H1 (cell line): ENCODE data around the gene EPHB6. TPM values are rescaled to one million over a fixed set of nuclear protein-coding genes. Genes with fewer than 3 reads are reported as not detected.
A peak's percentile ranks its signal among the peaks of the same experiment; 100 is the strongest.

Experiments
- CTCF ChIA-PET: fragments of 300-600 bp; sonication (Branson Sonifier 250); formaldehyde crosslinking; loops from one replicate; lab custom pipeline; 2021; ENCODE audit not compliant: partially characterized antibody; lab: Charles Lee
- POLR2A ChIA-PET: fragments of 300-600 bp; sonication (Branson Sonifier 250); formaldehyde crosslinking; loops from one replicate; lab custom pipeline; 2021; ENCODE audit warnings: inconsistent platforms; ENCODE audit not compliant: partially characterized antibody; lab: Charles Lee
- DNase-seq, 2 experiments: peaks; one replicate each; pipeline versions ENCODE4 v3.0.0 to v3.0.0-alpha.2; 2010 to 2022; ENCODE audit warnings: low spot score in 2 of 2, low read depth in 1 of 2, mixed read lengths in 1 of 2
- FAIRE-seq: peaks from 2 replicates; lab custom pipeline; 2011; peaks lifted over from hg19 to GRCh38; lab: Jason Lieb, UNC
- H2AFZ ChIP-seq: 2 replicates; pipeline ENCODE4 v1.8.1; 2012; ENCODE audit warnings: low read length, inconsistent platforms
- H2AK5ac ChIP-seq: 2 replicates; pipeline ENCODE4 v1.6.1; 2013; ENCODE audit warnings: low read depth, low read length
- H2BK120ac ChIP-seq: replicated peaks from 2 replicates; pipeline ENCODE3; 2013; ENCODE audit warnings: low read depth, low read length, inconsistent platforms
- H2BK12ac ChIP-seq: 2 replicates; pipeline ENCODE4 v1.6.1; 2013; ENCODE audit warnings: low read depth, low read length
- H2BK15ac ChIP-seq: 2 replicates; pipeline ENCODE4 v1.6.1; 2013; ENCODE audit warnings: low read length
- H2BK20ac ChIP-seq: 2 replicates; pipeline ENCODE4 v1.6.1; 2013; ENCODE audit warnings: low read length
- H2BK5ac ChIP-seq: 2 replicates; pipeline ENCODE4 v1.6.1; 2013; ENCODE audit warnings: low read depth, low read length
- H3K14ac ChIP-seq: 2 replicates; pipeline ENCODE4 v1.6.1; 2013; ENCODE audit warnings: inconsistent platforms; ENCODE audit not compliant: insufficient read length
- H3K18ac ChIP-seq: 2 replicates; pipeline ENCODE4 v1.6.1; 2013; ENCODE audit warnings: low read length; ENCODE audit errors: extremely low read depth
- H3K23ac ChIP-seq: 2 replicates; pipeline ENCODE4 v1.6.1; 2013; ENCODE audit warnings: inconsistent platforms; ENCODE audit not compliant: insufficient read length
- H3K23me2 ChIP-seq: 2 replicates; pipeline ENCODE4 v1.6.1; 2013; ENCODE audit warnings: low read depth, low read length
- H3K27ac ChIP-seq: 2 replicates; pipeline ENCODE4 v1.6.1; 2011; ENCODE audit warnings: low read depth, low read length, inconsistent platforms
- H3K27me3 ChIP-seq, 4 experiments: replicated peaks in 1 of 4; 1 replicate in 1 of 4; 2 replicates in 3 of 4; pipeline versions ENCODE4 v1.6.1 to v1.8.1; 2011 to 2013; ENCODE audit warnings: low read length in 3 of 4, mild to moderate bottlenecking in 3 of 4, inconsistent platforms in 2 of 4, mixed read lengths in 2 of 4, moderate library complexity in 1 of 4; ENCODE audit not compliant: control insufficient read depth in 3 of 4, insufficient read depth in 3 of 4; ENCODE audit errors: extremely low read depth in 1 of 4
- H3K36me3 ChIP-seq, 4 experiments: 2 replicates each; pipeline versions ENCODE4 v1.6.1 to v1.8.1; 2011 to 2013; ENCODE audit warnings: mild to moderate bottlenecking in 4 of 4, low read length in 3 of 4, moderate library complexity in 2 of 4, control low read depth in 1 of 4, inconsistent platforms in 1 of 4; ENCODE audit not compliant: insufficient read depth in 4 of 4, control insufficient read depth in 2 of 4
- H3K4ac ChIP-seq: replicated peaks from 2 replicates; pipeline ENCODE3; 2013; ENCODE audit warnings: low read length, low read depth, mixed read lengths, inconsistent platforms; ENCODE audit not compliant: insufficient read length
- H3K4me1 ChIP-seq, 4 experiments: replicated peaks in 1 of 4; 1 replicate in 1 of 4; 2 replicates in 3 of 4; pipeline versions ENCODE4 v1.6.1 to v1.8.1; 2011 to 2013; ENCODE audit warnings: low read length in 3 of 4, inconsistent platforms in 2 of 4, mixed read lengths in 1 of 4; ENCODE audit not compliant: insufficient read depth in 4 of 4, control insufficient read depth in 3 of 4
- H3K4me2 ChIP-seq, 2 experiments: 2 replicates each; pipeline versions ENCODE4 v1.6.1 to v1.8.1; 2011 to 2013; ENCODE audit warnings: low read depth in 2 of 2, low read length in 2 of 2, control low read depth in 1 of 2, inconsistent platforms in 1 of 2, mild to moderate bottlenecking in 1 of 2; ENCODE audit not compliant: insufficient read depth in 1 of 2
- H3K4me3 ChIP-seq, 4 experiments: fragments of 200-600, 300-600 bp in 1 of 4; sonication (generic), shearing (Covaris generic), sonication (Bioruptor Twin) in 1 of 4; 2 replicates each; pipeline versions ENCODE4 v1.5.1 to v1.8.1; 2011 to 2016; ENCODE audit warnings: low read length in 4 of 4, low read depth in 3 of 4, control low read depth in 2 of 4, inconsistent platforms in 2 of 4, mild to moderate bottlenecking in 2 of 4, mixed read lengths in 1 of 4, moderate library complexity in 1 of 4; ENCODE audit not compliant: insufficient read depth in 2 of 4; ENCODE audit errors: extremely low read depth in 1 of 4
- H3K56ac ChIP-seq: replicated peaks from 2 replicates; pipeline ENCODE3; 2013; ENCODE audit warnings: low read depth, mild to moderate bottlenecking, mixed read lengths, low read length, inconsistent platforms; ENCODE audit not compliant: insufficient read length
- H3K79me1 ChIP-seq: 2 replicates; pipeline ENCODE4 v1.6.1; 2013; ENCODE audit warnings: low read depth, low read length, control low read depth
- H3K79me2 ChIP-seq, 2 experiments: 2 replicates each; pipeline versions ENCODE4 v1.6.1 to v1.8.1; 2012 to 2013; ENCODE audit warnings: low read length in 2 of 2, mild to moderate bottlenecking in 2 of 2, inconsistent platforms in 1 of 2; ENCODE audit not compliant: insufficient read depth in 2 of 2, control insufficient read depth in 1 of 2
- H3K9ac ChIP-seq, 4 experiments: replicated peaks in 1 of 4; 1 replicate in 1 of 4; 2 replicates in 3 of 4; pipeline versions ENCODE4 v1.6.1 to v1.8.1; 2011 to 2013; ENCODE audit warnings: low read depth in 3 of 4, low read length in 3 of 4, control low read depth in 2 of 4, mild to moderate bottlenecking in 2 of 4, moderate library complexity in 2 of 4, inconsistent platforms in 1 of 4; ENCODE audit errors: extremely low read depth in 1 of 4
- H3K9me3 ChIP-seq, 2 experiments: 2 replicates each; pipeline versions ENCODE4 v1.6.1 to v1.8.1; 2012 to 2013; ENCODE audit warnings: mild to moderate bottlenecking in 2 of 2, moderate library complexity in 2 of 2, control low read depth in 1 of 2, inconsistent platforms in 1 of 2, low read depth in 1 of 2, low read length in 1 of 2, mixed read lengths in 1 of 2; ENCODE audit not compliant: insufficient read depth in 2 of 2
- H4K20me1 ChIP-seq, 2 experiments: replicated peaks in 1 of 2; 2 replicates each; pipeline versions ENCODE3 to v1.8.1; 2011 to 2013; ENCODE audit warnings: inconsistent platforms in 2 of 2, low read length in 2 of 2, mild to moderate bottlenecking in 1 of 2; ENCODE audit not compliant: insufficient read depth in 2 of 2, control insufficient read depth in 1 of 2
- H4K5ac ChIP-seq: 2 replicates; pipeline ENCODE4 v1.6.1; 2013; ENCODE audit warnings: low read length, low read depth, mixed read lengths, inconsistent platforms; ENCODE audit not compliant: insufficient read length
- H4K8ac ChIP-seq: 2 replicates; pipeline ENCODE4 v1.8.0; 2013; ENCODE audit warnings: mild to moderate bottlenecking, moderate library complexity, low read length, inconsistent platforms; ENCODE audit not compliant: insufficient read depth; ENCODE audit errors: extremely low read depth
- H4K91ac ChIP-seq: replicated peaks from 2 replicates; pipeline ENCODE3; 2013; ENCODE audit warnings: low read length, mixed read lengths, inconsistent platforms; ENCODE audit not compliant: insufficient read length
- EP300 ChIP-seq, 2 experiments: IDR thresholded peaks; 1 replicate in 1 of 2; 2 replicates in 1 of 2; pipeline ENCODE4 v1.6.1; 2011 to 2012; ENCODE audit warnings: low read depth in 2 of 2, low read length in 2 of 2, mild to moderate bottlenecking in 2 of 2, borderline replicate concordance in 1 of 2, inconsistent platforms in 1 of 2, moderate library complexity in 1 of 2
- GABPA ChIP-seq: IDR thresholded peaks from 2 replicates; pipeline ENCODE4 v1.6.1; 2011; ENCODE audit warnings: mild to moderate bottlenecking, low read length, moderate library complexity, borderline replicate concordance; ENCODE audit not compliant: insufficient read depth
- KDM1A ChIP-seq: fragments of 200-600, 300-600 bp; sonication (generic); IDR thresholded peaks from 2 replicates; pipeline ENCODE4 v1.7.1; 2016; ENCODE audit warnings: mild to moderate bottlenecking, low read length, borderline replicate concordance
- WGBS, 2 experiments: shearing (Covaris generic) in 1 of 2; methylation state at CpG; one replicate each; pipeline versions ENCODE4 v1.1.6 to v1.1.7; 2013 to 2015; ENCODE audit warnings: low lambda C conversion rate in 2 of 2, mixed read lengths in 2 of 2, inconsistent platforms in 1 of 2, low coverage in 1 of 2, missing lambda C conversion rate in 1 of 2; ENCODE audit not compliant: insufficient replicate concordance in 2 of 2, insufficient coverage in 1 of 2, insufficient read length in 1 of 2; ENCODE audit errors: extremely low coverage in 1 of 2, missing lambda C conversion rate in 1 of 2; 5-methylcytosine and 5-hydroxymethylcytosine counted together
- polyA plus RNA-seq, 7 experiments: library from polyadenylated mRNA; depleted of rRNA in 3 of 7; stranded (reverse) in 5 of 7; unstranded in 2 of 7; fragments of >200 nt in 5 of 7; fragments of 200-250 nt in 2 of 7; gene quantifications; 1 replicate in 5 of 7; 2 replicates in 1 of 7; 4 replicates in 1 of 7; pipeline versions ENCODE4 v1.2.1 to v1.2.3, GENCODE V29; 2011 to 2013; ENCODE audit warnings: missing spikeins in 2 of 7, mixed read lengths in 2 of 7
- total RNA-seq: library from RNA; stranded (reverse); fragmentation: NEBNext Ultra II Directional; extraction: Animal tissue kit (Norgen Biotek cat#: 25700); gene quantifications from 2 replicates; pipeline ENCODE4 v1.2.1, GENCODE V29; 2021

The EPHB6 gene
- total and polyA plus RNA-seq, 2 of the 8 experiments (the other 6 are each of a cell fraction or from before 2014, with no cell fraction given) = 19.7 TPM

DNA sequence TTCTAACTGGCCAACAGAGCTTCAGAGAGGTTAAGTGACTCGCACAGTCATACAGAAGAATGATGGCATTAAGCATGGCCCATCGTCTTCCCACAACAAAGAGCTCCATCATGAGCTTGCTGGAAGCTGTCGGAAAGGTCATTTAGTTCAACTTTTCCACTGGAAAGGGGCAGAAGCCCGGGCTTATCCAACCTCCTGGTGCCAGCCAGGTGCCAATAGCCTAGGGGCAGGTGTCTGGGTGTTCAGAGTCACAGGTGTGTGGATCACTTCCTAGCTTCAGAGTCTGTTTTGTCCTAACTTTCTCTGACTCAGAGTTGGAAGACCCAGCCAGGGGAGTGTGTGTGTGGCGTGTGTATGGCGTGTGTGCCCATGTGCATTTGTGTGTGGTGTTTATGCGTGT lies 32.0 kb downstream of the EPHB6 start:
- H3K14ac ChIP-seq = no peak overlapping the region
- peaks cover 10% of the 10 kb centered on the region; the same call in 1 of the 2 replicates for H3K23me2 ChIP-seq
- H2BK12ac ChIP-seq = no peak overlapping the region
- FAIRE-seq (no peak), DNase-seq (no peak)
- POLR2A ChIA-PET = interaction anchor here (1.2 kb wide), 1 partner anchor 15 kb away, joined by 4 read pairs; no protein-coding TSS in a partner anchor
- H3K79me2 ChIP-seq = no peaks in the 10 kb centered on the region
- 82% methylated on average over 7 of the region's 7 CpGs; no CpG with 5 or more reads in 1 of the 2 experiments for WGBS, 2 experiments
- H4K20me1 ChIP-seq = peaks cover 0 to 5% of the 10 kb centered on the region in 2 experiments
- H3K79me1 ChIP-seq = no peaks in the 10 kb centered on the region
- H3K23ac ChIP-seq = no peak overlapping the region
- no peaks in the 10 kb centered on the region for H3K36me3 ChIP-seq
- no peak overlapping the region for H2BK120ac ChIP-seq
- H2BK5ac ChIP-seq = no peak overlapping the region
- no peak overlapping the region for H3K4me3 ChIP-seq
- H2BK15ac ChIP-seq = 0 out of 2 replicates have a peak overlapping the region, but pooled peaks have one; percentile 22
- H3K27ac ChIP-seq = no peak overlapping the region
- no peak overlapping the region for H3K56ac ChIP-seq
- no peak overlapping the region for H3K4me2 ChIP-seq
- no peak overlapping the region for H2AFZ ChIP-seq
- no peak overlapping the region for H4K8ac ChIP-seq
- peaks cover 0 to 10% (median 2%) of the 10 kb centered on the region in 4 experiments; a peak in 2 of 7 replicates for H3K4me1 ChIP-seq
- no peak overlapping the region for H3K4ac ChIP-seq
- H2BK20ac ChIP-seq = 0 out of 2 replicates have a peak overlapping the region, but pooled peaks have one; percentile 25
- CTCF ChIA-PET = interaction anchor here (0.6 to 2.5 kb wide), 13 partner anchors 10 to 328 kb away, joined by 3 to 18 read pairs (median 4); no protein-coding TSS in a partner anchor
- no peak overlapping the region for H3K18ac ChIP-seq
- H3K9ac ChIP-seq = no peak overlapping the region
- no peak for TF ChIP-seq KDM1A
- TF ChIP-seq GABPA = no peak
- no peak for TF ChIP-seq EP300 (IDR thresholded peaks at IDR 0.05; ENCODE audit: borderline replicate concordance in 1 of 2, low read depth in 2 of 2, low read length in 2 of 2)
- H3K27me3 ChIP-seq = no peaks in the 10 kb centered on the region
- no peak overlapping the region for H4K91ac ChIP-seq
- peak overlapping the region; percentile 40; the same call in 1 of the 2 replicates for H2AK5ac ChIP-seq
- no peaks in the 10 kb centered on the region for H3K9me3 ChIP-seq
- no peak overlapping the region for H4K5ac ChIP-seq
